Measurements from ENCODE around the gene SERP2. TPM values are rescaled to one million over a fixed set of nuclear protein-coding genes. Genes with fewer than 3 reads are reported as not detected.

SERP2 gene
- total and polyA plus RNA-seq, 2 of the 8 experiments (the other 6 are each of a cell fraction or from before 2014, with no cell fraction given), result 2.0 to 2.3 TPM

GRCh38 chr13:44398606-44399005, 25.0 kb downstream of the SERP2 start:
- no peak for DNase-seq (ENCODE audit: low read depth in 1 of 2, low spot score in 2 of 2)
- H3K14ac ChIP-seq (ENCODE audit: insufficient read length), result no peak overlapping the region
- no peak overlapping the region for H3K4ac ChIP-seq (replicated peaks; ENCODE audit: insufficient read length, low read depth, low read length)
- no peak overlapping the region for H3K18ac ChIP-seq (ENCODE audit: extremely low read depth, low read length)
- H3K23ac ChIP-seq (ENCODE audit: insufficient read length), result no peak overlapping the region
- POLR2A ChIA-PET (ENCODE audit: partially characterized antibody), result interaction anchor here (0.6 to 1.0 kb wide), 3 partner anchors 19 to 433 kb away, joined by 3 read pairs; no protein-coding TSS in a partner anchor
- no peak overlapping the region for H2AFZ ChIP-seq (ENCODE audit: low read length)
- no peaks in the 10 kb centered on the region for H4K20me1 ChIP-seq (replicated peaks in 1 of 2; ENCODE audit: control insufficient read depth in 1 of 2, insufficient read depth in 2 of 2, low read length in 2 of 2)
- H3K4me2 ChIP-seq (ENCODE audit: insufficient read depth in 1 of 2, low read depth in 2 of 2, low read length in 2 of 2), result no peak overlapping the region
- H4K8ac ChIP-seq (ENCODE audit: extremely low read depth, insufficient read depth, low read length), result no peak overlapping the region
- CTCF ChIA-PET (ENCODE audit: partially characterized antibody), result interaction anchor here (0.8 to 1.6 kb wide), 6 partner anchors 14 to 40 kb away, joined by 3 to 6 read pairs (median 3); no protein-coding TSS in a partner anchor
- 83% methylated on average over 3 of the region's 3 CpGs; no CpG with 5 or more reads in 1 of the 2 experiments for WGBS, 2 experiments (ENCODE audit: extremely low coverage in 1 of 2, insufficient coverage in 1 of 2, insufficient read length in 1 of 2, insufficient replicate concordance in 2 of 2, low coverage in 1 of 2, low lambda C conversion rate in 2 of 2, missing lambda C conversion rate in 1 of 2)
- no peaks in the 10 kb centered on the region for H3K27me3 ChIP-seq (replicated peaks in 1 of 4; ENCODE audit: control insufficient read depth in 3 of 4, extremely low read depth in 1 of 4, insufficient read depth in 3 of 4, low read length in 3 of 4)
- peaks cover 6 to 18% (median 12%) of the 10 kb centered on the region in 4 experiments; a peak in 6 of 7 replicates for H3K4me1 ChIP-seq (replicated peaks in 1 of 4; ENCODE audit: control insufficient read depth in 3 of 4, insufficient read depth in 4 of 4, low read length in 3 of 4)
- no peak overlapping the region for H4K91ac ChIP-seq (replicated peaks; ENCODE audit: insufficient read length, low read length)
- H3K9ac ChIP-seq (replicated peaks in 1 of 4; ENCODE audit: extremely low read depth in 1 of 4, low read depth in 3 of 4, low read length in 3 of 4), result no peak overlapping the region
- no peak overlapping the region for H3K56ac ChIP-seq (replicated peaks; ENCODE audit: insufficient read length, low read depth, low read length)
- no peaks in the 10 kb centered on the region for H3K9me3 ChIP-seq (ENCODE audit: insufficient read depth in 2 of 2, low read depth in 1 of 2, low read length in 1 of 2)
- H2AK5ac ChIP-seq (ENCODE audit: low read depth, low read length), result no peak overlapping the region
- H3K27ac ChIP-seq (ENCODE audit: low read depth, low read length), result no peak overlapping the region
- H2BK5ac ChIP-seq (ENCODE audit: low read depth, low read length), result no peak overlapping the region
- no peak overlapping the region for H2BK12ac ChIP-seq (ENCODE audit: low read depth, low read length)
- H3K23me2 ChIP-seq (ENCODE audit: low read depth, low read length), result no peaks in the 10 kb centered on the region
- no peak overlapping the region for H2BK120ac ChIP-seq (replicated peaks; ENCODE audit: low read depth, low read length)
- H3K4me3 ChIP-seq (ENCODE audit: extremely low read depth in 1 of 4, insufficient read depth in 2 of 4, low read depth in 3 of 4, low read length in 4 of 4), result no peak overlapping the region
- no peaks in the 10 kb centered on the region for H3K79me1 ChIP-seq (ENCODE audit: low read depth, low read length)
- no peak overlapping the region for H2BK15ac ChIP-seq (ENCODE audit: low read length)
- H4K5ac ChIP-seq (ENCODE audit: insufficient read length, low read depth, low read length), result no peak overlapping the region
- FAIRE-seq, result no peak
- no peak overlapping the region for H2BK20ac ChIP-seq (ENCODE audit: low read length)
- H3K79me2 ChIP-seq (ENCODE audit: control insufficient read depth in 1 of 2, insufficient read depth in 2 of 2, low read length in 2 of 2), result no peaks in the 10 kb centered on the region
- no peaks in the 10 kb centered on the region for H3K36me3 ChIP-seq (ENCODE audit: control insufficient read depth in 2 of 4, insufficient read depth in 4 of 4, low read length in 3 of 4)
- TF ChIP-seq SIN3A (conservative IDR thresholded peaks at IDR 0.05 in 1 of 2, IDR thresholded peaks at IDR 0.05 in 1 of 2; ENCODE audit: low read depth in 1 of 2, low read length in 2 of 2), result no peak
- TF ChIP-seq CBX8 (IDR thresholded peaks at IDR 0.05; ENCODE audit: borderline replicate concordance, low read depth, low read length), result no peak
- no peak for TF ChIP-seq BRCA1 (IDR thresholded peaks at IDR 0.05; ENCODE audit: low read depth, low read length)
- TF ChIP-seq RFX5 (IDR thresholded peaks at IDR 0.05; ENCODE audit: borderline replicate concordance, low read depth, low read length), result no peak
- no peak for TF ChIP-seq CTCF (IDR thresholded peaks at IDR 0.05; ENCODE audit: control extremely low read depth in 1 of 3, insufficient read depth in 1 of 3, low read depth in 1 of 3, low read length in 3 of 3)
- no peak for TF ChIP-seq EP300 (IDR thresholded peaks at IDR 0.05; ENCODE audit: borderline replicate concordance in 1 of 2, low read depth in 2 of 2, low read length in 2 of 2)
- no peak for TF ChIP-seq SAP30 (IDR thresholded peaks at IDR 0.05; ENCODE audit: insufficient read depth, insufficient replicate concordance, low read length)
- no peak for TF ChIP-seq PHF8 (conservative IDR thresholded peaks at IDR 0.05; ENCODE audit: low read depth, low read length)
- no peak for TF ChIP-seq CTBP2 (IDR thresholded peaks at IDR 0.05; ENCODE audit: borderline replicate concordance, insufficient read depth, insufficient read length, low read length)
- TF ChIP-seq MAX (IDR thresholded peaks at IDR 0.05), result no peak
